WTC11 (cell line): ENCODE results near the gene IER2. TPM values are rescaled to one million over a fixed set of nuclear protein-coding genes. Genes with fewer than 3 reads are reported as not detected.
A peak's percentile ranks its signal among the peaks of the same experiment; 100 is the strongest.

ENCODE experiments used
- ATAC-seq: fragments of 200-7000 bp; cut with Tn5 transposase; 2 replicates; pipeline ENCODE4 v1.10.0; 2021; ENCODE audit warnings: mild to moderate bottlenecking, moderate library complexity
- CTCF ChIA-PET: fragments of 300-600 bp; sonication (Branson Sonifier 250); formaldehyde crosslinking; loops from one replicate; lab custom pipeline; 2021; ENCODE audit warnings: antibody characterized with exemption; lab: Charles Lee
- POLR2A ChIA-PET: fragments of 350-600 bp; sonication (Branson Sonifier 250); formaldehyde crosslinking; loops from one replicate; lab custom pipeline; 2021; ENCODE audit warnings: antibody characterized with exemption; lab: Charles Lee
- DNase-seq: peaks from one replicate; pipeline ENCODE4 v3.0.0; 2021; ENCODE audit warnings: low spot score
- H3K27ac Mint-ChIP-seq: 2 replicates; pipeline ENCODE4 v1.8.0; 2021; ENCODE audit warnings: mixed read lengths
- H3K27me3 Mint-ChIP-seq: 2 replicates; pipeline ENCODE4 v1.8.0; 2021; ENCODE audit warnings: low read depth, mild to moderate bottlenecking, moderate library complexity, mixed read lengths
- H3K36me3 Mint-ChIP-seq: 2 replicates; pipeline ENCODE4 v1.8.0; 2021; ENCODE audit warnings: mixed read lengths
- H3K4me1 Mint-ChIP-seq: 2 replicates; pipeline ENCODE4 v1.8.0; 2022; ENCODE audit warnings: mixed read lengths
- H3K4me3 Mint-ChIP-seq: 2 replicates; pipeline ENCODE4 v1.8.0; 2021; ENCODE audit warnings: mild to moderate bottlenecking, moderate library complexity, mixed read lengths
- H3K9me3 Mint-ChIP-seq: 2 replicates; pipeline ENCODE4 v1.8.0; 2021; ENCODE audit warnings: mixed read lengths
- CREB1 ChIP-seq: sonication (generic); formaldehyde crosslinking; IDR thresholded peaks from 2 replicates; pipeline ENCODE4 v1.8.0; 2023; ENCODE audit warnings: mild to moderate bottlenecking, missing genetic modification reagents
- ETV6 ChIP-seq: sonication (generic); formaldehyde crosslinking; IDR thresholded peaks from 2 replicates; pipeline ENCODE4 v1.8.1; 2022; ENCODE audit warnings: mild to moderate bottlenecking, missing genetic modification reagents
- FOXP1 ChIP-seq: sonication (generic); formaldehyde crosslinking; IDR thresholded peaks from 2 replicates; pipeline ENCODE4 v1.8.0; 2022; ENCODE audit warnings: missing genetic modification reagents, mild to moderate bottlenecking, moderate library complexity, borderline replicate concordance
- GABPB1 ChIP-seq: sonication (generic); formaldehyde crosslinking; IDR thresholded peaks from 2 replicates; pipeline ENCODE4 v1.8.1; 2023; ENCODE audit warnings: mild to moderate bottlenecking, missing genetic modification reagents
- GTF2I ChIP-seq: fragments of 250-450 bp; sonication (Bioruptor Pico); conservative IDR thresholded peaks from 2 replicates; pipeline ENCODE4 v1.4.0; 2021; ENCODE audit warnings: mild to moderate bottlenecking
- JUN ChIP-seq: sonication (generic); formaldehyde crosslinking; IDR thresholded peaks from 2 replicates; pipeline ENCODE4 v1.8.0; 2023; ENCODE audit warnings: mild to moderate bottlenecking, missing genetic modification reagents
- KAT7 ChIP-seq: sonication (generic); formaldehyde crosslinking; IDR thresholded peaks from 2 replicates; pipeline ENCODE4 v1.8.1; 2023; ENCODE audit warnings: missing genetic modification reagents, mild to moderate bottlenecking, borderline replicate concordance
- MXD4 ChIP-seq: fragments of 250-450 bp; sonication (Bioruptor Pico); IDR thresholded peaks from 2 replicates; pipeline ENCODE4 v1.8.0; 2021; ENCODE audit warnings: mild to moderate bottlenecking, moderate library complexity, borderline replicate concordance
- MYBL2 ChIP-seq: sonication (generic); formaldehyde crosslinking; IDR thresholded peaks from 2 replicates; pipeline ENCODE4 v1.8.1; 2023; ENCODE audit warnings: mild to moderate bottlenecking, moderate library complexity, missing genetic modification reagents
- NR1H2 ChIP-seq: sonication (generic); formaldehyde crosslinking; IDR thresholded peaks from 2 replicates; pipeline ENCODE4 v1.9.0; 2021; ENCODE audit warnings: mild to moderate bottlenecking, moderate library complexity, missing genetic modification reagents
- NR2C2 ChIP-seq: sonication (generic); formaldehyde crosslinking; IDR thresholded peaks from 2 replicates; pipeline ENCODE4 v1.8.0; 2022; ENCODE audit warnings: mild to moderate bottlenecking, missing genetic modification reagents
- NR3C1 ChIP-seq: sonication (generic); formaldehyde crosslinking; conservative IDR thresholded peaks from 2 replicates; pipeline ENCODE4 v1.8.1; 2023; ENCODE audit warnings: low read depth, mild to moderate bottlenecking, missing genetic modification reagents
- OVOL2 ChIP-seq: fragments of 250-450 bp; sonication (Bioruptor Pico); IDR thresholded peaks from 2 replicates; pipeline ENCODE4 v1.9.0; 2021; ENCODE audit warnings: mild to moderate bottlenecking, borderline replicate concordance
- TEAD1 ChIP-seq: sonication (generic); formaldehyde crosslinking; IDR thresholded peaks from 2 replicates; pipeline ENCODE4 v1.8.0; 2022; ENCODE audit warnings: mild to moderate bottlenecking, missing genetic modification reagents
- ZBTB21 ChIP-seq: sonication (generic); formaldehyde crosslinking; IDR thresholded peaks from 2 replicates; pipeline ENCODE4 v1.8.1; 2023; ENCODE audit warnings: mild to moderate bottlenecking, missing genetic modification reagents, borderline replicate concordance
- ZNF138 ChIP-seq: sonication (generic); formaldehyde crosslinking; conservative IDR thresholded peaks from 2 replicates; pipeline ENCODE4 v1.8.1; 2022; ENCODE audit warnings: mild to moderate bottlenecking, moderate library complexity, missing genetic modification reagents
- ZNF396 ChIP-seq: fragments of 250-450 bp; sonication (Bioruptor Pico); IDR thresholded peaks from 2 replicates; pipeline ENCODE4 v1.8.0; 2021; ENCODE audit warnings: mild to moderate bottlenecking, moderate library complexity, borderline replicate concordance
- total RNA-seq: library from RNA; stranded (reverse); gene quantifications from 3 replicates; pipeline ENCODE4 v1.2.3, GENCODE V29; 2021
- TF ChIP-seq, protein P1 (sequence below): sonication (generic); formaldehyde crosslinking; conservative IDR thresholded peaks from 2 replicates; pipeline ENCODE4 v1.8.1; 2023; ENCODE audit warnings: mild to moderate bottlenecking, low read depth, missing genetic modification reagents, moderate library complexity
- TF ChIP-seq, protein P2 (sequence below): sonication (generic); formaldehyde crosslinking; IDR thresholded peaks from 2 replicates; pipeline ENCODE4 v1.8.0; 2022; ENCODE audit warnings: missing genetic modification reagents
- TF ChIP-seq, protein P3 (sequence below): sonication (generic); formaldehyde crosslinking; IDR thresholded peaks from 2 replicates; pipeline ENCODE4 v1.8.1; 2022; ENCODE audit warnings: missing genetic modification reagents, borderline replicate concordance
- TF ChIP-seq, protein P4 (sequence below): sonication (generic); formaldehyde crosslinking; IDR thresholded peaks from 2 replicates; pipeline ENCODE4 v1.8.1; 2023; ENCODE audit warnings: mild to moderate bottlenecking, missing genetic modification reagents, borderline replicate concordance
- TF ChIP-seq, protein P5 (sequence below): sonication (generic); formaldehyde crosslinking; IDR thresholded peaks from 2 replicates; pipeline ENCODE4 v1.8.0; 2023; ENCODE audit warnings: mild to moderate bottlenecking, missing genetic modification reagents

IER2 gene
- total RNA-seq, 1 experiment from 2014 or later, result 138 TPM

DNA sequence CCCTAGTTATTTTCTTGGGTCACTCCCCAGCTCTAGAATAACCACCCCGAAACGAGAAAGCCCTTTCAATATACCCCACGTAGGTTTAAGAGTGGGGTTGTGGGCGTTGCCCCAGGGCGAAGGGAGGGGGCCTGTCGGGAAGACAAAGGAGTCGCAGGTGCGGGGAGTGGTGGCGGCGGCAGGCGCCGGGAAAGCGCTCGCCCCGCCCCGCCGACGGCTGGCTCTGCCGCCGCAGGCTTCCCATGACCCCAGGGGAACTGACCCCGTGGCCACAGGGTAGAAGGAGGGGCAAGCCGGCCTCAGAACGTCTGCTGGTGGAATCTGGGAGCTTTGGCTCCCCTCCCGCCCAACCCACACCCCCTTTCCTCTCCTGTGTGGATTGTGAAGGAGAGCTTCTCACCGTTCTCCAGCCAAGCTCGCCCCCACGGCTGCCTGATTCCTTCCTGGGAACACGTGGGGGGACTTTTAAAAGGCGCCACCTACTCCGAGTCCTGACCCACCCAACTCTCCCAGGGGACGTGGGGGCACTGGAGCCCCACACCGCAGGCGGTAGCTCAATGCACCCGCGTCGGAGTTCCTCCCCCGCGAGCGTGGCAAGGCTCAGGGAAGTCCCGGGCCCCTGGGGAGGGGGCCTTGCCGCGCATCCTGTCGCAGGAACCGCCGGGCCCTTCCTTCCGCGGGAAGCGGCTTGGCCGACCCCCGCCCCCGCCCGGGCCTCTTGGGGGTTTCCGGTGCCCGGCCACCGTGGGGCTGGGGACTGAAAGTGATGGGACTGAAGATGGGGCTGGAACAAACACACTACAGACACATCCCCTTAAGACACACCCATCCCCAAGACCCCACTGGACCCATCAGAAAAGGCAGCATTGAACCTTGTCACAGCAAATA is 5.5 kb downstream of the IER2 start:
- H3K27me3 Mint-ChIP-seq, result peaks cover 7% of the 10 kb centered on the region; the same call in 1 of the 2 replicates
- no peak; the same call in 1 of the 2 replicates for TF ChIP-seq TEAD1
- TF ChIP-seq MYBL2 (CRISPR knock-in tag), result no peak; the same call in 1 of the 2 replicates
- TF ChIP-seq MXD4 (CRISPR knock-in tag), result 0 out of 2 replicates have a peak, but pooled peaks have one; percentile 45
- TF ChIP-seq, protein P1, sequence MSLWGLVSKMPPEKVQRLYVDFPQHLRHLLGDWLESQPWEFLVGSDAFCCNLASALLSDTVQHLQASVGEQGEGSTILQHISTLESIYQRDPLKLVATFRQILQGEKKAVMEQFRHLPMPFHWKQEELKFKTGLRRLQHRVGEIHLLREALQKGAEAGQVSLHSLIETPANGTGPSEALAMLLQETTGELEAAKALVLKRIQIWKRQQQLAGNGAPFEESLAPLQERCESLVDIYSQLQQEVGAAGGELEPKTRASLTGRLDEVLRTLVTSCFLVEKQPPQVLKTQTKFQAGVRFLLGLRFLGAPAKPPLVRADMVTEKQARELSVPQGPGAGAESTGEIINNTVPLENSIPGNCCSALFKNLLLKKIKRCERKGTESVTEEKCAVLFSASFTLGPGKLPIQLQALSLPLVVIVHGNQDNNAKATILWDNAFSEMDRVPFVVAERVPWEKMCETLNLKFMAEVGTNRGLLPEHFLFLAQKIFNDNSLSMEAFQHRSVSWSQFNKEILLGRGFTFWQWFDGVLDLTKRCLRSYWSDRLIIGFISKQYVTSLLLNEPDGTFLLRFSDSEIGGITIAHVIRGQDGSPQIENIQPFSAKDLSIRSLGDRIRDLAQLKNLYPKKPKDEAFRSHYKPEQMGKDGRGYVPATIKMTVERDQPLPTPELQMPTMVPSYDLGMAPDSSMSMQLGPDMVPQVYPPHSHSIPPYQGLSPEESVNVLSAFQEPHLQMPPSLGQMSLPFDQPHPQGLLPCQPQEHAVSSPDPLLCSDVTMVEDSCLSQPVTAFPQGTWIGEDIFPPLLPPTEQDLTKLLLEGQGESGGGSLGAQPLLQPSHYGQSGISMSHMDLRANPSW (CRISPR knock-in tag), result no peak
- no peak for TF ChIP-seq KAT7 (CRISPR knock-in tag)
- TF ChIP-seq CREB1 (CRISPR knock-in tag), result no peak
- no peak for TF ChIP-seq GTF2I (CRISPR knock-in tag)
- TF ChIP-seq NR3C1 (CRISPR knock-in tag), result no peak
- TF ChIP-seq JUN (CRISPR knock-in tag), result peak; percentile 8; the same call in 1 of the 2 replicates
- no peak for TF ChIP-seq ZBTB21
- peak; percentile 60 for TF ChIP-seq ETV6
- no peak for TF ChIP-seq ZNF396 (CRISPR knock-in tag)
- TF ChIP-seq, protein P2, sequence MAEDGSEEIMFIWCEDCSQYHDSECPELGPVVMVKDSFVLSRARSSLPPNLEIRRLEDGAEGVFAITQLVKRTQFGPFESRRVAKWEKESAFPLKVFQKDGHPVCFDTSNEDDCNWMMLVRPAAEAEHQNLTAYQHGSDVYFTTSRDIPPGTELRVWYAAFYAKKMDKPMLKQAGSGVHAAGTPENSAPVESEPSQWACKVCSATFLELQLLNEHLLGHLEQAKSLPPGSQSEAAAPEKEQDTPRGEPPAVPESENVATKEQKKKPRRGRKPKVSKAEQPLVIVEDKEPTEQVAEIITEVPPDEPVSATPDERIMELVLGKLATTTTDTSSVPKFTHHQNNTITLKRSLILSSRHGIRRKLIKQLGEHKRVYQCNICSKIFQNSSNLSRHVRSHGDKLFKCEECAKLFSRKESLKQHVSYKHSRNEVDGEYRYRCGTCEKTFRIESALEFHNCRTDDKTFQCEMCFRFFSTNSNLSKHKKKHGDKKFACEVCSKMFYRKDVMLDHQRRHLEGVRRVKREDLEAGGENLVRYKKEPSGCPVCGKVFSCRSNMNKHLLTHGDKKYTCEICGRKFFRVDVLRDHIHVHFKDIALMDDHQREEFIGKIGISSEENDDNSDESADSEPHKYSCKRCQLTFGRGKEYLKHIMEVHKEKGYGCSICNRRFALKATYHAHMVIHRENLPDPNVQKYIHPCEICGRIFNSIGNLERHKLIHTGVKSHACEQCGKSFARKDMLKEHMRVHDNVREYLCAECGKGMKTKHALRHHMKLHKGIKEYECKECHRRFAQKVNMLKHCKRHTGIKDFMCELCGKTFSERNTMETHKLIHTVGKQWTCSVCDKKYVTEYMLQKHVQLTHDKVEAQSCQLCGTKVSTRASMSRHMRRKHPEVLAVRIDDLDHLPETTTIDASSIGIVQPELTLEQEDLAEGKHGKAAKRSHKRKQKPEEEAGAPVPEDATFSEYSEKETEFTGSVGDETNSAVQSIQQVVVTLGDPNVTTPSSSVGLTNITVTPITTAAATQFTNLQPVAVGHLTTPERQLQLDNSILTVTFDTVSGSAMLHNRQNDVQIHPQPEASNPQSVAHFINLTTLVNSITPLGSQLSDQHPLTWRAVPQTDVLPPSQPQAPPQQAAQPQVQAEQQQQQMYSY (CRISPR knock-in tag), result no peak
- TF ChIP-seq, protein P3, sequence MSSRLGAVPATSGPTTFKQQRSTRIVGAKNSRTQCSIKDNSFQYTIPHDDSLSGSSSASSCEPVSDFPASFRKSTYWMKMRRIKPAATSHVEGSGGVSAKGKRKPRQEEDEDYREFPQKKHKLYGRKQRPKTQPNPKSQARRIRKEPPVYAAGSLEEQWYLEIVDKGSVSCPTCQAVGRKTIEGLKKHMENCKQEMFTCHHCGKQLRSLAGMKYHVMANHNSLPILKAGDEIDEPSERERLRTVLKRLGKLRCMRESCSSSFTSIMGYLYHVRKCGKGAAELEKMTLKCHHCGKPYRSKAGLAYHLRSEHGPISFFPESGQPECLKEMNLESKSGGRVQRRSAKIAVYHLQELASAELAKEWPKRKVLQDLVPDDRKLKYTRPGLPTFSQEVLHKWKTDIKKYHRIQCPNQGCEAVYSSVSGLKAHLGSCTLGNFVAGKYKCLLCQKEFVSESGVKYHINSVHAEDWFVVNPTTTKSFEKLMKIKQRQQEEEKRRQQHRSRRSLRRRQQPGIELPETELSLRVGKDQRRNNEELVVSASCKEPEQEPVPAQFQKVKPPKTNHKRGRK (CRISPR knock-in tag), result no peak
- no peak for TF ChIP-seq NR1H2 (CRISPR knock-in tag)
- TF ChIP-seq, protein P4, sequence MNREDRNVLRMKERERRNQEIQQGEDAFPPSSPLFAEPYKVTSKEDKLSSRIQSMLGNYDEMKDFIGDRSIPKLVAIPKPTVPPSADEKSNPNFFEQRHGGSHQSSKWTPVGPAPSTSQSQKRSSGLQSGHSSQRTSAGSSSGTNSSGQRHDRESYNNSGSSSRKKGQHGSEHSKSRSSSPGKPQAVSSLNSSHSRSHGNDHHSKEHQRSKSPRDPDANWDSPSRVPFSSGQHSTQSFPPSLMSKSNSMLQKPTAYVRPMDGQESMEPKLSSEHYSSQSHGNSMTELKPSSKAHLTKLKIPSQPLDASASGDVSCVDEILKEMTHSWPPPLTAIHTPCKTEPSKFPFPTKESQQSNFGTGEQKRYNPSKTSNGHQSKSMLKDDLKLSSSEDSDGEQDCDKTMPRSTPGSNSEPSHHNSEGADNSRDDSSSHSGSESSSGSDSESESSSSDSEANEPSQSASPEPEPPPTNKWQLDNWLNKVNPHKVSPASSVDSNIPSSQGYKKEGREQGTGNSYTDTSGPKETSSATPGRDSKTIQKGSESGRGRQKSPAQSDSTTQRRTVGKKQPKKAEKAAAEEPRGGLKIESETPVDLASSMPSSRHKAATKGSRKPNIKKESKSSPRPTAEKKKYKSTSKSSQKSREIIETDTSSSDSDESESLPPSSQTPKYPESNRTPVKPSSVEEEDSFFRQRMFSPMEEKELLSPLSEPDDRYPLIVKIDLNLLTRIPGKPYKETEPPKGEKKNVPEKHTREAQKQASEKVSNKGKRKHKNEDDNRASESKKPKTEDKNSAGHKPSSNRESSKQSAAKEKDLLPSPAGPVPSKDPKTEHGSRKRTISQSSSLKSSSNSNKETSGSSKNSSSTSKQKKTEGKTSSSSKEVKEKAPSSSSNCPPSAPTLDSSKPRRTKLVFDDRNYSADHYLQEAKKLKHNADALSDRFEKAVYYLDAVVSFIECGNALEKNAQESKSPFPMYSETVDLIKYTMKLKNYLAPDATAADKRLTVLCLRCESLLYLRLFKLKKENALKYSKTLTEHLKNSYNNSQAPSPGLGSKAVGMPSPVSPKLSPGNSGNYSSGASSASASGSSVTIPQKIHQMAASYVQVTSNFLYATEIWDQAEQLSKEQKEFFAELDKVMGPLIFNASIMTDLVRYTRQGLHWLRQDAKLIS (CRISPR knock-in tag), result no peak
- TF ChIP-seq, protein P5, sequence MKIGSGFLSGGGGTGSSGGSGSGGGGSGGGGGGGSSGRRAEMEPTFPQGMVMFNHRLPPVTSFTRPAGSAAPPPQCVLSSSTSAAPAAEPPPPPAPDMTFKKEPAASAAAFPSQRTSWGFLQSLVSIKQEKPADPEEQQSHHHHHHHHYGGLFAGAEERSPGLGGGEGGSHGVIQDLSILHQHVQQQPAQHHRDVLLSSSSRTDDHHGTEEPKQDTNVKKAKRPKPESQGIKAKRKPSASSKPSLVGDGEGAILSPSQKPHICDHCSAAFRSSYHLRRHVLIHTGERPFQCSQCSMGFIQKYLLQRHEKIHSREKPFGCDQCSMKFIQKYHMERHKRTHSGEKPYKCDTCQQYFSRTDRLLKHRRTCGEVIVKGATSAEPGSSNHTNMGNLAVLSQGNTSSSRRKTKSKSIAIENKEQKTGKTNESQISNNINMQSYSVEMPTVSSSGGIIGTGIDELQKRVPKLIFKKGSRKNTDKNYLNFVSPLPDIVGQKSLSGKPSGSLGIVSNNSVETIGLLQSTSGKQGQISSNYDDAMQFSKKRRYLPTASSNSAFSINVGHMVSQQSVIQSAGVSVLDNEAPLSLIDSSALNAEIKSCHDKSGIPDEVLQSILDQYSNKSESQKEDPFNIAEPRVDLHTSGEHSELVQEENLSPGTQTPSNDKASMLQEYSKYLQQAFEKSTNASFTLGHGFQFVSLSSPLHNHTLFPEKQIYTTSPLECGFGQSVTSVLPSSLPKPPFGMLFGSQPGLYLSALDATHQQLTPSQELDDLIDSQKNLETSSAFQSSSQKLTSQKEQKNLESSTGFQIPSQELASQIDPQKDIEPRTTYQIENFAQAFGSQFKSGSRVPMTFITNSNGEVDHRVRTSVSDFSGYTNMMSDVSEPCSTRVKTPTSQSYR, result no peak
- TF ChIP-seq FOXP1 (CRISPR knock-in tag), result no peak; the same call in 1 of the 2 replicates
- no peak for TF ChIP-seq ZNF138 (CRISPR knock-in tag)
- TF ChIP-seq GABPB1, result peak; percentile 6; the same call in 1 of the 2 replicates
- no peak for TF ChIP-seq OVOL2
- TF ChIP-seq NR2C2, result no peak

More for the DNA sequence above, 5.5 kb downstream of the IER2 start:
- no peaks in the 10 kb centered on the region for H3K9me3 Mint-ChIP-seq
- H3K27ac Mint-ChIP-seq, result peak overlapping the region; percentile 99
- H3K4me1 Mint-ChIP-seq, result peaks cover 27% of the 10 kb centered on the region
- ChIA-PET POLR2A (interaction anchor here (1.0 to 5.5 kb wide), 7 partner anchors 9 to 592 kb away, joined by 3 to 167 read pairs (median 4); partner anchors contain the start of gene NACC1), CTCF (interaction anchor here (0.5 to 1.9 kb wide), 10 partner anchors 9 to 190 kb away, joined by 3 to 17 read pairs (median 4); no protein-coding TSS in a partner anchor)
- ATAC-seq (peak; percentile 35), DNase-seq (peak; percentile 89)
- peaks cover 18% of the 10 kb centered on the region for H3K36me3 Mint-ChIP-seq
- H3K4me3 Mint-ChIP-seq, result peak overlapping the region; percentile 92
